IMR-90 (cell line): ENCODE results near the gene SUPT3H. TPM values are rescaled to one million over a fixed set of nuclear protein-coding genes. Genes with fewer than 3 reads are reported as not detected.

Experiments used
- ATAC-seq: fragments of 200-7000 bp; cut with Tn5 transposase; 2 replicates; pipeline ENCODE4 v1.9.1; 2020; ENCODE audit warnings: low read depth, mild to moderate bottlenecking, moderate library complexity
- BruUV-seq: library from RNA; stranded (reverse); fragments of 400-500 nt; replicated peaks from 2 replicates; lab custom pipeline; 2021; lab: Mats Ljungman, UMichigan
- CTCF ChIA-PET: fragments of 300-600 bp; formaldehyde crosslinking; extraction: SDS; loops from one replicate; lab custom pipeline; 2021; ENCODE audit warnings: antibody characterized with exemption; lab: Yijun Ruan, JAX
- POLR2A ChIA-PET: fragments of 300-600 bp; sonication (Branson Sonifier 250); formaldehyde crosslinking; loops from one replicate; lab custom pipeline; 2022; ENCODE audit warnings: antibody characterized with exemption; ENCODE audit not compliant: unreplicated experiment; lab: Charles Lee
- DNase-seq: peaks from one replicate; pipeline ENCODE4 v3.0.0; 2013
- H2AFZ ChIP-seq: replicated peaks from 2 replicates; pipeline ENCODE3; 2013; ENCODE audit warnings: low read length, mild to moderate bottlenecking; ENCODE audit not compliant: poor library complexity
- H2AK5ac ChIP-seq: 2 replicates; pipeline ENCODE4 v1.6.1; 2013; ENCODE audit warnings: low read depth, low read length, inconsistent platforms
- H2AK9ac ChIP-seq: replicated peaks from 2 replicates; pipeline ENCODE3; 2013; ENCODE audit warnings: mild to moderate bottlenecking, low read depth, low read length, moderate library complexity; ENCODE audit not compliant: poor library complexity
- H2BK120ac ChIP-seq: 2 replicates; pipeline ENCODE4 v1.6.1; 2013; ENCODE audit warnings: low read depth, low read length, inconsistent platforms
- H2BK15ac ChIP-seq: 3 replicates; pipeline ENCODE4 v1.6.1; 2013; ENCODE audit warnings: low read depth, low read length, inconsistent platforms
- H2BK20ac ChIP-seq: 2 replicates; pipeline ENCODE4 v1.6.1; 2013; ENCODE audit warnings: low read depth, mild to moderate bottlenecking, inconsistent platforms, low read length, moderate library complexity
- H2BK5ac ChIP-seq: 2 replicates; pipeline ENCODE4 v1.6.1; 2013; ENCODE audit warnings: mild to moderate bottlenecking, low read depth, low read length, inconsistent platforms; ENCODE audit not compliant: poor library complexity, severe bottlenecking
- H3K14ac ChIP-seq: replicated peaks from 2 replicates; pipeline ENCODE4 v1.6.1; 2013; ENCODE audit warnings: low read depth, low read length, inconsistent platforms
- H3K18ac ChIP-seq: 2 replicates; pipeline ENCODE4 v1.6.1; 2013; ENCODE audit warnings: low read depth, low read length, control low read depth
- H3K23ac ChIP-seq: 2 replicates; pipeline ENCODE4 v1.6.1; 2013; ENCODE audit warnings: low read depth, low read length, inconsistent platforms
- H3K27ac ChIP-seq: 2 replicates; pipeline ENCODE4 v1.5.1; 2013; ENCODE audit warnings: mild to moderate bottlenecking, control low read depth, low read length; ENCODE audit not compliant: insufficient read depth
- H3K27me3 ChIP-seq: 2 replicates; pipeline ENCODE4 v1.6.1; 2013; ENCODE audit warnings: low read length; ENCODE audit not compliant: control insufficient read depth, insufficient read depth
- H3K36me3 ChIP-seq: 2 replicates; pipeline ENCODE4 v1.6.1; 2013; ENCODE audit warnings: low read length, mixed read lengths; ENCODE audit not compliant: control insufficient read depth, insufficient read depth
- H3K4ac ChIP-seq: 2 replicates; pipeline ENCODE4 v1.6.1; 2013; ENCODE audit warnings: low read depth, low read length, inconsistent platforms
- H3K4me1 ChIP-seq: 2 replicates; pipeline ENCODE4 v1.6.1; 2013; ENCODE audit warnings: low read length, mixed read lengths; ENCODE audit not compliant: control insufficient read depth, insufficient read depth
- H3K4me2 ChIP-seq: 2 replicates; pipeline ENCODE4 v1.6.1; 2013; ENCODE audit warnings: low read depth, mild to moderate bottlenecking, control low read depth, low read length, moderate library complexity
- H3K4me3 ChIP-seq: 2 replicates; pipeline ENCODE4 v1.5.1; 2013; ENCODE audit warnings: low read depth, mild to moderate bottlenecking, control low read depth, low read length, moderate library complexity; ENCODE audit not compliant: insufficient read depth
- H3K56ac ChIP-seq: 2 replicates; pipeline ENCODE4 v1.6.1; 2013; ENCODE audit warnings: low read length, inconsistent platforms; ENCODE audit not compliant: insufficient read depth; ENCODE audit errors: extremely low read depth
- H3K79me1 ChIP-seq, 2 experiments: 2 replicates each; pipeline ENCODE4 v1.6.1; 2013; ENCODE audit warnings: low read length in 2 of 2, inconsistent platforms in 1 of 2, low read depth in 1 of 2
- H3K9ac ChIP-seq: 2 replicates; pipeline ENCODE4 v1.6.1; 2013; ENCODE audit warnings: low read depth, low read length, control low read depth
- H3K9me1 ChIP-seq: 2 replicates; pipeline ENCODE4 v1.6.1; 2013; ENCODE audit warnings: low read length, inconsistent platforms; ENCODE audit not compliant: insufficient read depth
- H3K9me3 ChIP-seq: 2 replicates; pipeline ENCODE4 v1.6.1; 2013; ENCODE audit warnings: low read length; ENCODE audit not compliant: control insufficient read depth, insufficient read depth
- H4K20me1 ChIP-seq: 2 replicates; pipeline ENCODE4 v1.6.1; 2013; ENCODE audit warnings: low read length, inconsistent platforms; ENCODE audit not compliant: insufficient read depth
- H4K5ac ChIP-seq: 2 replicates; pipeline ENCODE4 v1.6.1; 2013; ENCODE audit warnings: mild to moderate bottlenecking, low read depth, low read length, control low read depth
- H4K8ac ChIP-seq, 2 experiments: 2 replicates each; pipeline ENCODE4 v1.6.1; 2013; ENCODE audit warnings: low read depth in 2 of 2, low read length in 2 of 2, control low read depth in 1 of 2, inconsistent platforms in 1 of 2
- H4K91ac ChIP-seq: 2 replicates; pipeline ENCODE4 v1.6.1; 2013; ENCODE audit warnings: low read depth, low read length, inconsistent platforms; ENCODE audit not compliant: insufficient read depth
- BHLHE40 ChIP-seq: fragments of 150-350 bp; IDR thresholded peaks from 2 replicates; pipeline ENCODE4 v1.6.1; 2016; ENCODE audit warnings: mild to moderate bottlenecking, low read depth, low read length
- CHD1 ChIP-seq: IDR thresholded peaks from 2 replicates; pipeline ENCODE4 v1.6.1; 2012; ENCODE audit warnings: low read depth, low read length, improper control_type of control experiment
- MAFK ChIP-seq: IDR thresholded peaks from 2 replicates; pipeline ENCODE4 v1.6.1; 2012; ENCODE audit warnings: low read depth, low read length, improper control_type of control experiment
- MAZ ChIP-seq: IDR thresholded peaks from 2 replicates; pipeline ENCODE4 v1.6.1; 2012; ENCODE audit warnings: low read depth, mild to moderate bottlenecking, low read length, improper control_type of control experiment, moderate library complexity, borderline replicate concordance
- MXI1 ChIP-seq: IDR thresholded peaks from 2 replicates; pipeline ENCODE4 v1.6.1; 2012; ENCODE audit warnings: low read depth, mild to moderate bottlenecking, low read length, moderate library complexity, borderline replicate concordance
- NFE2L2 ChIP-seq: fragments of 150-350 bp; IDR thresholded peaks from 2 replicates; pipeline ENCODE4 v1.6.1; 2016; ENCODE audit warnings: low read depth, mild to moderate bottlenecking, low read length
- POLR2A ChIP-seq: IDR thresholded peaks from 2 replicates; pipeline ENCODE4 v1.6.1; 2012; ENCODE audit warnings: mild to moderate bottlenecking, low read depth, low read length
- RCOR1 ChIP-seq: IDR thresholded peaks from 2 replicates; pipeline ENCODE4 v1.6.1; 2012; ENCODE audit warnings: mild to moderate bottlenecking, low read length, improper control_type of control experiment; ENCODE audit not compliant: insufficient replicate concordance
- SMC3 ChIP-seq: fragments of 150-350 bp; IDR thresholded peaks from 2 replicates; pipeline ENCODE4 v1.6.1; 2016; ENCODE audit warnings: low read depth, mild to moderate bottlenecking, antibody characterized with exemption, low read length, moderate library complexity
- WGBS, 2 experiments: methylation state at CpG; one replicate each; pipeline versions ENCODE4 v1.1.5 to v1.1.7; 2013; ENCODE audit warnings: missing lambda C conversion rate in 2 of 2; ENCODE audit not compliant: insufficient read length in 1 of 2; ENCODE audit errors: extremely low coverage in 2 of 2; 5-methylcytosine and 5-hydroxymethylcytosine counted together
- dilution Hi-C: fragments of 300-500 bp; cut with HindIII; formaldehyde crosslinking; loops from one replicate; pipeline ENCODE4 v1.14.3; 2018; ENCODE audit warnings: low sequenced_read_pairs; ENCODE audit not compliant: unreplicated experiment
- in situ Hi-C: fragments of 300-500 bp; cut with MboI; formaldehyde crosslinking; loops from 3 replicates; pipeline ENCODE4 v1.14.3; 2019; ENCODE audit warnings: low sequenced_read_pairs, inconsistent platforms, mixed read lengths
- intact Hi-C: fragments of 100-400 bp; cut with micrococcal nuclease; formaldehyde crosslinking; loops from 2 replicates; pipeline ENCODE4 v1.10.0; 2022
- polyA plus RNA-seq, 3 experiments: library from polyadenylated mRNA; depleted of rRNA; stranded (reverse); fragments of >200 nt; gene quantifications; 2 replicates each; pipeline ENCODE4 v1.2.3, GENCODE V29; 2012; ENCODE audit warnings: low replicate concordance in 1 of 3
- total RNA-seq: library from RNA; depleted of rRNA; stranded (reverse); fragments of >200 nt; gene quantifications from 2 replicates; pipeline ENCODE4 v1.2.3, GENCODE V29; 2012
- TF ChIP-seq, protein P1 (sequence below): conservative IDR thresholded peaks from 2 replicates; pipeline ENCODE4 v1.5.1; 2012; ENCODE audit warnings: mild to moderate bottlenecking, low read depth, low read length, improper control_type of control experiment

SUPT3H gene
- total and polyA plus RNA-seq, 2 of the 4 experiments (the other 2 are of a cell fraction): 4.5 to 5.0 TPM

DNA sequence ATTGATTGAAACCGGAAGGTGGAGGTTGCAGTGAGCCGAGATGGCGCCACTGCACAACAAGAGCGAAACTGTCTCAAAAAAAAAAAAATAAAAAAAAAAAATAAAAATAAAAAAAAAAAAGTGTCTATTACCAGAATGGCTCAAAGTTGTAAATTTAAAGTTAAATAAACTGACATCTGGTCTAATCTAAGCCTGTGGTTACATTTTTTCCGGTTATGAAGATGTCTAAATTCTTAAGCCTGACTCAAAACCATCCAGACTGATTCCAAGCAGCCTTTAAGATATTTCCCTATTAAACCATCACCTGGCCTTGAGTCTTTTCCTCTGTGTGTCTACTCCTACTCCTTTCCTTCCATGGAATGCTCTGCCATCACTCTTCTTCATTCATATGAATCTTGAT, 421.3 kb downstream of the SUPT3H start:
- no peak overlapping the region for H2BK5ac ChIP-seq
- ChIA-PET CTCF (no interaction called here), POLR2A (no interaction called here)
- H3K14ac ChIP-seq: no peak overlapping the region
- H3K27me3 ChIP-seq: no peaks in the 10 kb centered on the region
- H3K9me1 ChIP-seq: no peaks in the 10 kb centered on the region
- H3K27ac ChIP-seq: no peak overlapping the region
- no peak overlapping the region for H4K91ac ChIP-seq
- TF ChIP-seq RCOR1 (no peak), MAZ (no peak), POLR2A (no peak), MXI1 (no peak), NFE2L2 (no peak), CHD1 (no peak), MAFK (no peak), BHLHE40 (no peak), SMC3 (no peak)
- TF ChIP-seq, protein P1, sequence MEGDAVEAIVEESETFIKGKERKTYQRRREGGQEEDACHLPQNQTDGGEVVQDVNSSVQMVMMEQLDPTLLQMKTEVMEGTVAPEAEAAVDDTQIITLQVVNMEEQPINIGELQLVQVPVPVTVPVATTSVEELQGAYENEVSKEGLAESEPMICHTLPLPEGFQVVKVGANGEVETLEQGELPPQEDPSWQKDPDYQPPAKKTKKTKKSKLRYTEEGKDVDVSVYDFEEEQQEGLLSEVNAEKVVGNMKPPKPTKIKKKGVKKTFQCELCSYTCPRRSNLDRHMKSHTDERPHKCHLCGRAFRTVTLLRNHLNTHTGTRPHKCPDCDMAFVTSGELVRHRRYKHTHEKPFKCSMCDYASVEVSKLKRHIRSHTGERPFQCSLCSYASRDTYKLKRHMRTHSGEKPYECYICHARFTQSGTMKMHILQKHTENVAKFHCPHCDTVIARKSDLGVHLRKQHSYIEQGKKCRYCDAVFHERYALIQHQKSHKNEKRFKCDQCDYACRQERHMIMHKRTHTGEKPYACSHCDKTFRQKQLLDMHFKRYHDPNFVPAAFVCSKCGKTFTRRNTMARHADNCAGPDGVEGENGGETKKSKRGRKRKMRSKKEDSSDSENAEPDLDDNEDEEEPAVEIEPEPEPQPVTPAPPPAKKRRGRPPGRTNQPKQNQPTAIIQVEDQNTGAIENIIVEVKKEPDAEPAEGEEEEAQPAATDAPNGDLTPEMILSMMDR: no peak
- no peak overlapping the region for H3K9ac ChIP-seq
- no peaks in the 10 kb centered on the region for H3K9me3 ChIP-seq
- no peaks in the 10 kb centered on the region for H3K36me3 ChIP-seq
- no peak overlapping the region for H2BK20ac ChIP-seq
- H3K4ac ChIP-seq: no peak overlapping the region
- ATAC-seq: no peak
- intact Hi-C loops: no loop called here
- no peak overlapping the region for H4K5ac ChIP-seq
- H3K18ac ChIP-seq: no peak overlapping the region
- H2AK5ac ChIP-seq: no peak overlapping the region
- no peak overlapping the region for H2AFZ ChIP-seq
- H3K23ac ChIP-seq: no peak overlapping the region
- H3K4me2 ChIP-seq: no peak overlapping the region
- no peaks in the 10 kb centered on the region for H3K4me1 ChIP-seq
- no peaks in the 10 kb centered on the region for H4K20me1 ChIP-seq
- no peak overlapping the region for H2AK9ac ChIP-seq
- DNase-seq: peak; percentile 46
- H2BK15ac ChIP-seq: no peak overlapping the region
- H4K8ac ChIP-seq: no peak overlapping the region
- no peak overlapping the region for H3K56ac ChIP-seq
- in situ Hi-C loops: no loop called here
- no peaks in the 10 kb centered on the region for H3K79me1 ChIP-seq
- no peak overlapping the region for H3K4me3 ChIP-seq
- dilution Hi-C loops: no loop called here
- no TSS peak for BruUV-seq
- no peak overlapping the region for H2BK120ac ChIP-seq
- no CpG with 5 or more reads among the region's 5 CpGs for WGBS, 2 experiments
